Measurements from ENCODE around the gene ALPK1.
"Not testable (repeated sequence)": the region's sequence is repeated elsewhere in the genome, so short reads cannot be mapped to it uniquely, and the experiment has no call there.

Gene ALPK1

DNA sequence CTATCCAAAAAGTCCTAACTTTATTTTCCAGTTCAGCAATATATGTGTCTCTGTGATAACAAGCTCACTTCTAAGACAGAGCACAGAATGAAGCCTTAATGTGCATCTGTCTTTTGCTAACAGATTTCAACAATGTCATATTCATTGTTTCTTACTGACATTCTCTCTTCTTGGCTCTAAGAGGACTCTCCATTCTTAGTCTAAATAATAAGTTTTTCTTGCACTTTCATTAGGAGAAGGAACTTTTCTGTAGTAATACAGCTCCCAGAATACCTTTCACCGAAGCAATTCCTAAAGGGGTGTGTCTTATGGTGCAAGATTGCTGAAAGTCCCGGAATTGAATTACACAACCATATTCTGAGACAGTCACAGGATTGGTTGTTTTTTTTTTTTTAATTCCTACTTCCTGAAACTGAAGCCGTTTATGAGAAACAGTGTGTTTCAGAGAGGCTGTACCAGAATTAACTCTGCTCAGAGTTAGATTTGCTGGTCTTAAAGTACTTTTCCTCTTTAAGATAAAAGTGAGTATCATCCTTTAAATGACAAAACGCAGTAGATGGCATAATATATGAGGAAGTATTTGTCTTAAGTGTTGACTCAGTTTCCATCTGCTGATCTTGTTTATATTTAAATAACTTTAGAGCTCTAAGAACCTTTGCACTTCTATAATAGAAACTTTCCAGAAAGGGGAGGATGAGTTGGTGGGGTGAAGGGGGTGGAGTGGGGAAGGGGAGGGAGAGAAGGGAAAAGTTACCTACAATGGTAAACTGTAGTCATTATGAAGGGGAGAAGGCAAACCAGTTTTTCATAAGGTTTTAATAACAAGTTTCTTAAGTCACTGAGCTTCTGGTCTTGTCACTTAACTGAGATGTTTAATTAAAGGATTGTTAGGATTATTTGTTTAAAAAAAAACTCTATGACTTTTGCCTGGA, at the start of gene ALPK1:
TSS of gene ALPK1 (plus strand) at position 421 of the 932 bp plus-strand sequence.
- peak in 1 of 51 donors; percentile 12 for DNase-seq

DNA sequence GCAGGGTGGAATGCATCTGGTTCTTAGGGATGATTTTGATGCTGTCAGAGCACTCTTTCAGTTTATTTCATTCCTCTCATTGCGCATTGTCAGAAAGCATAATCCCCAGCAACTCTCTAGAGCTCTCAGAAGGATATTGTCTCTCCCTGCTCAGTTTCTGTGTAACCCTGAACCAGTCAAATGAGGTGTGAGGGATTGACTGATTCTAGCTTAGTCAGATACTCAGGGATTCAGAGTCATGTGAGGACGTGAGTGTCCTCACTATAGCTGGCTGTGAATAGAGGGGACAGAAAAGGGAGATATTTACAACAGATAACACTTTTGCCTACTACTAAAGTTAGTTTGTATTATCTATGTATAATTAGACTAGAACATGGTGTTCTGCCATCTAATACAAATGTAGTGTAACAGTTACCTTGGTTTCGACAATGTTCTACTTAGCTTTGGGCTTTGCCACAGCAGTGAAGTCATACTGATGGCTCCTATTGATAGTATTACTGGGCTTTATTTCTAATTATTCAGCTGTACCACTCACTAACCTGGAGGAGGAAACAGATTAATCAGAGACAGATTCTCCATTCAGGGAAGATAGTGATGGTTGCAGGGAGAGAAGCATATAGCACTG, 46.0 kb upstream of the ALPK1 start:
- no peak for DNase-seq

GRCh38 chr4:112252234-112252633, 44.9 kb upstream of the ALPK1 start:
- DNase-seq: no peak

GRCh38 chr4:112253382-112254000, 43.7 kb upstream of the ALPK1 start:
- DNase-seq: no peak

GRCh38 chr4:112257098-112257497, 40.1 kb upstream of the ALPK1 start:
- DNase-seq: no peak

- no peak for DNase-seq
Measured at GRCh38 chr4:112266823-112267222, 30.3 kb upstream of the ALPK1 start.

DNA sequence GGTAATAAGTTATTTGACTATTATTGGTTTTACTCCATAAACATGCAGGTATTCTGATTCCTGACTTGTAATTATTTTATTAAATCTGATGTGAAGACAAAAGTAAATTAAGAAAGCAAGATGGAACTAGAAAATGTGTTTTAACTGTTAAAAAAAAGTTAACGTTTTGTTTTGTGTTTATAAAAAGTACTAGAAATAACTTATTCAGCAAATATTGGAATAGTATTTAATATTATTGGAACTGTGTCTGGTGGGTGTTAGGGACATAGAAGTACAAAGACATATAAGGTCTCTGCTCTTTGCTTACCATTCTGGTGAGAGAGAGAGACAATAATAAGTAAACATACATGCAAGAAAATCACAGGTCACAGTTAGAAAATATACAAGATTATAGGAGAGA, 27.1 kb upstream of the ALPK1 start:
- DNase-seq: no peak

- DNase-seq: no peak
Measured at GRCh38 chr4:112270640-112271421, 26.3 kb upstream of the ALPK1 start.

DNA sequence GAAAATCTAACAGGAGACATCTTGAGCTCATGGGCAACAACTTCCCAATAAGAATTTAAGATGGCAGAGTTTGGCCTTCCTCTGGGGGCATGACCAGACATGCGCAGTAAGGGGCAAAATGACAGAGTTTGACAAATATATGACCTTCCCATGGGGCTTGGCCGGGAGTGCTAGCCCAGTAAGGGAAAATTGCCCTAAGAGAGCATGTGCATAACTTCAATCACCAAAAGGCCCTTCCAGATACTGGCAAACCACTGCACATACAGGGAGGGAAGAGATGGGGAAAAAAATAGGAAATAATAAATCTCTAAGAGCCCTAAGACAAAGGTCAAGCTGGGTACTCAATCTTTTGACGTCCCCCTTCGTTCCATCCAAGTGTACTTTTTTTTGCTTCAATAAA, 24.9 kb upstream of the ALPK1 start:
- no peak for DNase-seq

GRCh38 chr4:112274959-112275358, 22.2 kb upstream of the ALPK1 start:
- no peak for DNase-seq

DNA sequence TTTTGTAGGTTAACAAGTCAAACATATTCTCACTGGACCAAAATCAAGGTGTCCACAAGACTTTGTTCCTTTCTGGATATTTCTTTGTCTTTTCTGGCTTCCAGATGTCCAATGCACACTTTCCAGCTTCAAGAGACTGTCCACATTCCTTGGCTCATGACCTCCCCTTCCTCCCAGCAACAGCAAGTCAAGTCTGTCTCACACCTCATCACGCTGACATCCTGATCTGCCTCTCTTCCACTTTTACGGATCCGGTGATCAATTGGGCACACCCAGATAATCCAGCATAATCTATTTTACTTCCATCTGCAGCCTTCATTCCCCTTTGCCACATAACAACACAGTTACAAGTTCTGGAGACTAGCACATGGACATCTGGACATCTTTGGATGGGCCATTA, 21.1 kb upstream of the ALPK1 start:
- no peak for DNase-seq

DNA sequence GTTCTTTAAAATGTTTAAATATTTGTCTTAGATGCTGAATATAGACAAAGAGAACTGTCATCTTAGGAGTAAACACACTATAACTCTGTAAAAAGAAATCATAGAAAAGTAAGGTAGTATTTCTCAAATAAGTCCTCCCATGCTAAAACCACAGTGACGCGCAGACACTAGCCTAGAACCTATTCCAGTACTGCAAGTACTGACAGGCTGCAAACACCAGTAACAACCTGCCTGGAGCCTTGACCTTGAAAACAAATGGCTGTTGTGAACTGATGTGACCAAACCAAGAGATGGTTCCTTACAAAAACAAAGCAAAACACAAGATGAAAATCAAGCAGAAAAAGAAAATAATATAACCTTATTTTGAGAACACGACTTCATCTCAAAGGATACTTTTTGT, 19.9 kb upstream of the ALPK1 start:
- DNase-seq: no peak

GRCh38 chr4:112277705-112278448, 19.3 kb upstream of the ALPK1 start:
- no peak for DNase-seq

DNA sequence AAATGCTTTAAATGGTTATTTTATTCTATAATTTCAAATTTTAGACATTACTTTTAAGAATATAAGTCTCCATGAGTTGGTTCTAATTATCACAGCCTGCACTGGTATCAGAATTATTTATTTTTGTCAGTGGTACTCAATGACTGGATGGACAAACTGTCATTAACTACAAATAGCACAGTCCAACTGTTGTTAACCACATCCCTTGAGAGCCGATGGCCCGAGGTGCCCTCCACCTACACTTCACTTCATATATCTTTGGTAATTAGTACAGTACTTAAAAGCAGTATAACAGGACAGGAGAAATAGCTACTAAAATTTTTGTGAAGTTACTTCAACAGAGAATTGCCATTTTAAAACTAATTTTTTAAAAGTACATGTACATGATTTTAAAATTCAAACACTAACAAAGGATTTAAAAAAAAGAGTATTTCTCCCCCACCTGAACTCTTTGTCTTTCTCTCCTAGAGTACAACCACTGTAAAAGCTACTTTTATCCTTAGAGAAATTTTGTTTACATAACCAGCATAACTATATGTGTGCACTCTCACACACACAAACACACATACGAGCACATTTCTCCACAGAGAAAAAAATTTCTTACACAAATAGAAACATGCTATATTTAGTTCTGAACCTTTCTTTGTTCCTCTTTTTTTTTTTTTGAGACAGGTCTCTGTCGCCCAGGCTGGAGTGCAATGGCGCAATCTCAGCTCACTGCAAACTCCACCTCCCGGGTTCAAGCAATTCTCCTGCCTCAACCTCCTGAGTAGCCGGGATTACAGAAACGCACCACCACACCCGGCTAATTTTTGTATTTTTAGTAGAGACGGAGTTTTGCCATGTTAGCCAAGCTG, 17.9 kb upstream of the ALPK1 start:
- DNase-seq: no peak

DNA sequence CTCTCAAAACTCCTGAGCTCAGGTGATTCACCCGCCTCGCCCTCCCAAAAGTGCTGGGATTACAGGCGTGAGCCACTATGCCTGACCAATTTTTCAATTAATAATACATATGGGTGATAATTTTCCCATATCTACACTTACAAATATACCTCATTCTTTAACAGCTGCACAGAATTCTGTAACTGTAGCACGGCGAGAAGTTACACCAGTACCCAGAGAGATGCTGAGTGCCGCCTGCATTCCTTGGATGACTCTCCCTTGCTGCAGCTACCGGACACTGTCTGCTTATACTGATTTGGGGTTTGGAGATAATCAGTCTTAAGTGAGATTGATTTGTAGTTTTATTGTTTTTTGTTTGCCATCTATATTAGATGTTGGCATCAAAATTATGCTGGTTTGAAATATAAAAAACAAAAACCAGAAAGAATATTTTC, 17.3 kb upstream of the ALPK1 start:
- DNase-seq: no peak

DNA sequence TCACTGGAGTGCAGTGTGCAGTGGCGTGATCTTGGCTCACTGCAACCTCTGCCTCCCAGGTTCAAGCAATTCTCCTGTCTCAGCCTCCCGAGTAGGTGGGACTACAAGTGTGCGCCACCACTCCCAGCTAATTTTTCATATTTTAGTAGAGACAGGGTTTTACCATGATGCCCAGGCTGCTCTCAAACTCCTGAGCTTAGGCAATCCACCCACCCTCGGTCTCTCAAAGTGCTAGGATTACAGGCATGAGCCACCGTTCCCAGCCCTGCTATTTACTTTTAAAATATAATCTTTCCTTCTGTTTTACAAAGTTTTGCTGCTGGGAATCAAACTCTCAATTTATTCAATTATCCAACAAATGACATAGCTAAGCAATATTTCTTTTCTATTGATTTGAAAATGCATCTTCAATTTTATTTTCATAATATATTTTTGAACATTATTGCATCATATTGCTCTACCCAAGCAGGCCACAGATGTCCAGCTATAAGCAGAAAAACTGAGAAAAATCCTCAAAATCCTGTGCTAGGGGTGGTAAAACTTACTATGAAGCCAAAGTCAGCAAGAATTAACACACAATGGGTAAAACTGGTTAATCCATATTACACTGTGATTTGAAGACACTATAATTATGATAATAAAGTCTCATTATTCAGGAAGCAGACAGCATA, 16.6 kb upstream of the ALPK1 start:
- no peak for DNase-seq

GRCh38 chr4:112281895-112282398, 15.2 kb upstream of the ALPK1 start:
- DNase-seq: not testable (repeated sequence)

GRCh38 chr4:112282860-112283667, 14.1 kb upstream of the ALPK1 start:
- DNase-seq: no peak

All from hypothalamus (tissue), 51 donors.